Ovary (tissue), 9 donors: ENCODE data around the gene SS18. TPM values are rescaled to one million over a fixed set of nuclear protein-coding genes. Genes with fewer than 3 reads are reported as not detected.

Experiments
- DNase-seq, 5 donors: peaks; one replicate each; pipeline ENCODE4 v3.0.0-alpha.2; 2019 to 2020
- H3K27ac ChIP-seq, 2 donors: fragments of 200-600 bp; one replicate each; pipeline versions ENCODE4 v1.5.1 to v1.8.0; 2019 to 2022
- H3K27me3 ChIP-seq: fragments of 200-600 bp; one replicate; pipeline ENCODE4 v1.8.0; 2022
- H3K36me3 ChIP-seq: fragments of 200-600 bp; sonication (generic); one replicate; pipeline ENCODE4 v1.5.1; 2019
- H3K4me1 ChIP-seq: one replicate; pipeline ENCODE4 v1.8.1; 2013; ENCODE audit warnings: mild to moderate bottlenecking, moderate library complexity; ENCODE audit not compliant: insufficient read depth
- H3K4me3 ChIP-seq: fragments of 200-600 bp; sonication (generic); one replicate; pipeline ENCODE4 v1.5.1; 2017
- H3K9me3 ChIP-seq, 2 donors: fragments of 200-600 bp in 1 of 2; sonication (generic) in 1 of 2; one replicate each; pipeline versions ENCODE4 v1.5.1 to v1.8.1; 2013 to 2019; ENCODE audit warnings: mild to moderate bottlenecking in 1 of 2, moderate library complexity in 1 of 2
- CTCF ChIP-seq, 3 donors: fragments of 450-650 bp in 2 of 3; fragments of 200-600 bp in 1 of 3; IDR thresholded peaks; one replicate each; pipeline versions ENCODE4 v1.5.1 to v1.8.0; 2016 to 2022; ENCODE audit warnings: antibody characterized with exemption in 3 of 3, mild to moderate bottlenecking in 1 of 3
- EP300 ChIP-seq: sonication (generic); formaldehyde crosslinking; IDR thresholded peaks from one replicate; pipeline ENCODE4 v1.6.1; 2017; ENCODE audit warnings: antibody characterized with exemption
- POLR2A ChIP-seq: fragments of 450-650 bp; IDR thresholded peaks from one replicate; pipeline ENCODE4 v1.6.1; 2017; ENCODE audit warnings: antibody characterized with exemption, mild to moderate bottlenecking, moderate library complexity
- WGBS, 3 donors: extraction: QIAGEN DNeasy Blood & Tissue Kit in 1 of 3; methylation state at CpG; one replicate each; pipeline versions ENCODE4 v1.1.5 to v1.1.7; 2013 to 2017; 5-methylcytosine and 5-hydroxymethylcytosine counted together
- intact Hi-C, 4 donors: fragments of 100-400 bp; cut with DNase I; formaldehyde crosslinking; loops; one replicate each; pipeline versions ENCODE4 v1.11.0 to v1.15.1; 2022 to 2023
- polyA plus RNA-seq, 2 donors: library from polyadenylated mRNA; stranded (reverse); fragments of 200-250 nt in 1 of 2; fragments of 350-450 nt in 1 of 2; fragmentation: Illumina TruSeq in 1 of 2; extraction: RNeasy Lipid Tissue Mini Kit (QIAGEN cat#74804) in 1 of 2; gene quantifications; one replicate each; pipeline ENCODE4 v1.2.3, GENCODE V29; 2013 to 2014
- total RNA-seq, 7 donors: library from RNA; depleted of rRNA in 2 of 7; stranded (reverse); fragments of >200 nt in 2 of 7; fragmentation: NEBNext Ultra II Directional in 3 of 7; extraction: Animal tissue kit (Norgen Biotek cat#: 25700) in 3 of 7; gene quantifications; one replicate each; pipeline versions ENCODE4 v1.1.0 to v1.2.4, GENCODE V29; 2016 to 2023
- donor health status: DM: no; HTN: no; CAD: no; lungs with moderate emphysema.
- donor health status: DM: no; HTN: no; CAD: no.
- donor health status: Bipolar disorder and iron deficiency.
- donor health status: DM: yes; HTN: yes; CAD: no.
- donor health status: DM: no; HTN: no; CAD: no.
- donor health status: DM: yes; HTN: yes; CAD: no.

The SS18 gene
- total and polyA plus RNA-seq, 9 donors, result 59.1 to 95.5 (median 81.6) TPM

GRCh38 chr18:26051843-26052242 is 38.6 kb downstream of the SS18 start:
- H3K27me3 ChIP-seq, result no peaks in the 10 kb centered on the region
- no peaks in the 10 kb centered on the region for H3K9me3 ChIP-seq
- TF ChIP-seq EP300 (no peak), POLR2A (no peak), CTCF (IDR thresholded peaks at IDR 0.05) (no peak)
- H3K36me3 ChIP-seq, result no peaks in the 10 kb centered on the region
- no peaks in the 10 kb centered on the region for H3K4me1 ChIP-seq
- no peak overlapping the region for H3K27ac ChIP-seq
- DNase-seq, result no peak
- intact Hi-C loops, result no loop called here
- H3K4me3 ChIP-seq, result no peak overlapping the region
- WGBS, 3 donors, result 52 to 67% (median 60%) methylated on average over 1 of the region's 1 CpG

- intact Hi-C loops, result no loop called here
- H3K4me3 ChIP-seq, result no peak overlapping the region
- H3K27me3 ChIP-seq, result no peaks in the 10 kb centered on the region
- no peak overlapping the region for H3K27ac ChIP-seq
- TF ChIP-seq EP300 (no peak), CTCF (IDR thresholded peaks at IDR 0.05) (no peak), POLR2A (no peak)
- no peak for DNase-seq
- H3K9me3 ChIP-seq, result no peaks in the 10 kb centered on the region
- no peaks in the 10 kb centered on the region for H3K4me1 ChIP-seq
- no peaks in the 10 kb centered on the region for H3K36me3 ChIP-seq
Observed at GRCh38 chr18:26046419-26047077, 43.9 kb downstream of the SS18 start.

GRCh38 chr18:26044807-26045206 is 45.6 kb downstream of the SS18 start:
- Histone ChIP-seq H3K4me1 (no peaks in the 10 kb centered on the region), H3K4me3 (no peak overlapping the region), H3K27ac (no peak overlapping the region), H3K36me3 (no peaks in the 10 kb centered on the region), H3K27me3 (no peaks in the 10 kb centered on the region), H3K9me3 (no peaks in the 10 kb centered on the region)
- TF ChIP-seq EP300, result no peak
- no peak for TF ChIP-seq POLR2A
- no peak for TF ChIP-seq CTCF (IDR thresholded peaks at IDR 0.05)
- intact Hi-C loops, result no loop called here
- 98 to 99% (median 98%) methylated on average over 3 of the region's 3 CpGs for WGBS, 3 donors
- DNase-seq, result no peak

GRCh38 chr18:26040051-26040656 is 50.3 kb downstream of the SS18 start:
- Histone ChIP-seq H3K27me3 (no peaks in the 10 kb centered on the region), H3K4me1 (no peaks in the 10 kb centered on the region), H3K4me3 (no peak overlapping the region), H3K27ac (no peak overlapping the region), H3K36me3 (no peaks in the 10 kb centered on the region), H3K9me3 (no peaks in the 10 kb centered on the region)
- no peak for TF ChIP-seq CTCF (IDR thresholded peaks at IDR 0.05)
- TF ChIP-seq POLR2A, result no peak
- TF ChIP-seq EP300, result no peak
- WGBS, 3 donors, result 89 to 98% (median 97%) methylated on average over 1 of the region's 1 CpG
- intact Hi-C loops, result no loop called here
- DNase-seq, result no peak
